DND-41 (cell line): ENCODE measurements around the gene ZNF600.

Experiments
- CTCF ChIP-seq: IDR thresholded peaks from 2 replicates; pipeline ENCODE4 v1.5.1; 2012; ENCODE audit warnings: borderline replicate concordance, low read length, moderate library complexity, mild to moderate bottlenecking; ENCODE audit not compliant: poor library complexity, severe bottlenecking; ENCODE audit errors: extremely low read depth
- EZH2 ChIP-seq: IDR thresholded peaks from 3 replicates; pipeline ENCODE4 v1.6.1; 2012; ENCODE audit warnings: borderline replicate concordance, low read depth, mild to moderate bottlenecking, moderate library complexity, low read length, inconsistent platforms; ENCODE audit not compliant: severe bottlenecking

GRCh38 chr19:52735734-52736133 lies 50.9 kb downstream of the ZNF600 start:
- TF ChIP-seq EZH2: no peak
- no peak for TF ChIP-seq CTCF
